Breast epithelium (tissue), 3 donors: ENCODE measurements around the gene FTCD.

ENCODE experiments used
- CTCF ChIP-seq, 3 donors: fragments of 450-650 bp; IDR thresholded peaks; one replicate each; pipeline ENCODE4 v1.5.1; 2016 to 2017; ENCODE audit warnings: antibody characterized with exemption in 3 of 3, mild to moderate bottlenecking in 3 of 3, moderate library complexity in 3 of 3
- POLR2A ChIP-seq: fragments of 450-650 bp; IDR thresholded peaks from one replicate; pipeline ENCODE4 v1.6.1; 2016; ENCODE audit warnings: antibody characterized with exemption, mild to moderate bottlenecking, moderate library complexity

- TF ChIP-seq CTCF (IDR thresholded peaks at IDR 0.05) (no peak), POLR2A (no peak)
Measured at GRCh38 chr21:46181436-46181835, 26.1 kb upstream of the FTCD start.
